GM19324 (cell line): Measurements from ENCODE around the gene FGFR4.

ENCODE experiments used
- ATAC-seq: cut with Tn5 transposase; IDR thresholded peaks from one replicate; pipeline ENCODE4 v1.9.1; 2021; ENCODE audit warnings: mild to moderate bottlenecking, moderate library complexity; ENCODE audit not compliant: unreplicated experiment, low FRiP score

FGFR4 gene

GRCh38 chr5:177098470-177099141 is 11.9 kb downstream of the FGFR4 start:
- ATAC-seq = no peak

- ATAC-seq = no peak
Measured at GRCh38 chr5:177099422-177100093, 12.8 kb downstream of the FGFR4 start.

GRCh38 chr5:177100714-177101121 is 14.0 kb downstream of the FGFR4 start:
- ATAC-seq = no peak

- ATAC-seq = no peak
Measured at GRCh38 chr5:177103523-177104253, 17.0 kb downstream of the FGFR4 start.

DNA sequence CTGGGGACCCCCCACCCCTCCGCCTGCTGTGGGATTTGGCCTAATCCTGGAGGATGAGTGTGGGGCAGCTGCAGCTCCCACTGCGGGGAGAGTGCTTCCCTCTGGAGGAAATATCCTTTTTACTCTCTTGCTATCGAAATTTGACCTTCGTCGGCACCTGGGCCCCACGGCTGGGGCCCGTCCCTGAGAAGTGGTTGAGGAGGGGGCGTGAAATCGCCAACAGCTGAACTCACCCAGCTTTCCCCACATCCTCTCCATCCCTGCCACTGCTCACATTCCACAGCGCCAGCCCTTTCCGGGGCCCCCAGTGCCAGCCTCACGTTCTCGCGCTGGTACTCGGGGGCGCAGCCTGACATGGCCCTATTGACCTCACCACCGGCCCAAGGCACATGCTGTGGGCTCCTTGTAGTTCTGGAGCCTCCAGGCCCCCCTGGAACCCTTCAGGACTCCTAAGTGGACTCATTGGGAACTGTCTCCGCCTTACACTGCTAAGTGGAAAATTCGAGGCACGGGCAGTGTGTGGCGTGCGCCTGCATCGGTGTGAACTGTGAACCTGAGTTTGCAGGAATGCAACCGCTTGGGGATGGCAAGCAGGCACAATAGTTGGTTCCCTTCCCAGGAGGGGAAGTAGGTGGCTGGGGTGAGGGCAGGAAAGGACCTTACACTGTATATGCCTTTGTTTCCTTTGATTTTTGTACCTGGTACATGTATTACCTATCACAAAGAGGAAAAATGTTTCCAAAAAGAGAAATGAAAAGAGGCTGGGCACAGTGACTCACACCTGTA is 19.2 kb downstream of the FGFR4 start:
- no peak for ATAC-seq

- no peak for ATAC-seq
Measured at GRCh38 chr5:177107159-177107558, 20.4 kb downstream of the FGFR4 start.

GRCh38 chr5:177109810-177110209 is 23.1 kb downstream of the FGFR4 start:
- no peak for ATAC-seq

GRCh38 chr5:177111720-177112394 is 25.1 kb downstream of the FGFR4 start:
- ATAC-seq = no peak

GRCh38 chr5:177112589-177113220 is 26.0 kb downstream of the FGFR4 start:
- no peak for ATAC-seq

DNA sequence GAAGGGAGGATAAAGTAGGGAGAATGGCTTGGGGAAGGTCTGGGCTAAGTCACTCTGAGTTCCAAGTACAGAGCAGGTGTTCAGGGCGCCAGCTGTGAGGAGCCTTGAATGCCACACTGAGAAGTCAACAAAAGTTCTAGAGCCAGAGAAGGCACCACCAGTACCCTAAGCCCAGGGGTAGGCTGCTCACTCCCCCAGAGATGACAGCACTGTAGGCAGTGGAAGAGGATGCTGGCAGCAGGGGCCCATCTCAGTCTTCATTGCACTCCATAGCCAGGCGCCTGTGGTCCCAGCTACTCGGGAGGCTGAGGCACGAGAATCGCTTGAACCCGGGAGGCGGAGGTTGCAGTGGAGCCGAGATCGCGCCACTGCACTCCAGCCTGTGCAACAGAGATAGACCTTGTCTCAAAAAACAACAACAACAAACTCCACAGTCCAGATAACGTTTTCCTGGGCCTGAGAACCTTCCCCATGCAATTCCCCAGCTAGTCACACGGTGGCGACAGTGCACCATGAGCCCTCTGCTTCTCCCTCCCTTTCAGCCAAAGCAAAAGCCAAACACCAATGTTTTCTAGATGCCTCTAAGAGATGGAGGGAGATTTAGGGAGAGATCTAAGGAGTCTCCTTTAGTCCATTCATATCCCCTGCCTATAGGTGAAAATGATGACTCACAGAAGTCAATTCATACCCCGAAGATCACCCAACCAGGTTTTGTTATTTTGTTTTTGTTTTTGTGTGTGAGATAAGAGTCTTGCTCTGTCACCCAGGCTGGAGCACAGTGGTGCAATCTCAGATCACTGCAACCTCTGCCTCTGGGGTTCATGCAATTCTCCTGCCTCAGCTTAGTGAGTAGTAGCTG is 27.1 kb downstream of the FGFR4 start:
- no peak for ATAC-seq

GRCh38 chr5:177116631-177117373 is 30.1 kb downstream of the FGFR4 start:
- no peak for ATAC-seq

DNA sequence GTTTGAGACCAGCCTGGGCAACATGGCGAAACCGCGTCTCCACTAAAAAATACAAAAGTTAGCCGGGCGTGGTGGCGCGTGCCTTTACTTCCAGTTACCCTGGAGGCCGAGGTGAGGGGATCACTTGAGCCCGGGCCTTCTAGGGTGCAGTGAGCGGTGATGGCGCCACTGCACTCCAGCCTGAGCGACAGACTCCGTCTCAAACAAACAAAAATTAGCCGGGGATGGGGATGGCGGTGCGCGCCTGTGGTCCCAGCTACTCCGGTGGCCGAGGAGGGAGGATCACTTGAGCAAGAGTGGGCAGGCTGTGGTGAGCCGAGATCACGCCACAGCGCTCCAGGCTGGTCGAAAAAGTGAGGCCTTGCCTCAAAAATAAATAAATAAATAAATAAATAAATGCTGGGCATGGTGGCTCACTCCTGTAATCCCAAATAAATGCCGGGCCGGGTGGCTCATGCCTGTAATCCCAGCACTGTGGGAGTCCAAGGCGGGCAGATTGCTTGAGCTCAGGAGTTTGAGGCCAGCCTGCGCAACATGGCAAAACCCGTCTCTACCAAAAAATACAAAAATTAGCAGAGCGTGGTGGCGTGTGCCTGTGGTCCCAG is 30.8 kb downstream of the FGFR4 start:
- ATAC-seq = no peak

- no peak for ATAC-seq
Measured at GRCh38 chr5:177122566-177122965, 35.9 kb downstream of the FGFR4 start.

GRCh38 chr5:177123789-177124485 is 37.2 kb downstream of the FGFR4 start:
- no peak for ATAC-seq

DNA sequence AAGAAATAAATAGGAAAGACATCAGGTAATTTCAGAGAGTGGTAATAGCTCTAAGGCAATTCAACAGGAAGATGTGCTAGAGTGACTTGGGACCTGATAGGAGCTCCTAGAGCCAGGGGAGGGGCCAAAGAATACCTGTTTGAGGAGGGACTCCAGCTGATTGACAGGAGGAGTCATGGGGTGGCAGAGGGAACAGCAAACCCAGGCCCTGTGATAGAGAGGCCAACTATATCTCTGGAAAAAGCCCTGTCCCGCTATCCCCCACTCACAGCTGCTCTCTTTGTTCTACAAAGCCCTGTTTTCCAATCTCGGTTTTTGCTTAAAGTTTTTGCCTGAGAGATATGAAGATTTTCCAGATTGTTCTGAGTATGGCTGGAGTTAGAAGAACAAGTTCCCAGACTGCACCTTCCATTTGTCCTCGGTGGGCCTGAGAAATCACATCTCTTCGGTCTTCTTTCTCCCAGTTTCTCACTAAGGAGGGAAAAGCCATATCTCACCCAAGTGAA is 37.8 kb downstream of the FGFR4 start:
- ATAC-seq = no peak

DNA sequence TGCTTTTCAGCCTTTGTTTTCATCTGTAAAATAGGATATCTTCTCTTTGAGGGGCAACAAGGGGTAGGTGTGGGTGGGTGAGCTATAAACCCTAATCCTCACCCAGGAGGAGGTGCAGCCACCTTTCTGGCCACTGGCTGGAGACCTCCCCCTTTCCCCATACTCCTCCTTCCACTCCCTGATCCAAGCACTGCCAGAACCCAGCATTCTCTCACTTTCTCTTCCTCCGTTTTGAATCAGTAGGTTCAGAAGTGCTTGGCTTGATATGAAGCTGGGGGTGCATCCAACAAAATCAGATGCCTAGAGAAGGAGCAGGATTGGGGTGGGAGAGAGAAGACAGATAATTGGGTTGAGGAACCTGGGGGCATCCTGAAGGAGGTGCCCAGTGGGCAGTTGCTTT is 40.1 kb downstream of the FGFR4 start:
- no peak for ATAC-seq

DNA sequence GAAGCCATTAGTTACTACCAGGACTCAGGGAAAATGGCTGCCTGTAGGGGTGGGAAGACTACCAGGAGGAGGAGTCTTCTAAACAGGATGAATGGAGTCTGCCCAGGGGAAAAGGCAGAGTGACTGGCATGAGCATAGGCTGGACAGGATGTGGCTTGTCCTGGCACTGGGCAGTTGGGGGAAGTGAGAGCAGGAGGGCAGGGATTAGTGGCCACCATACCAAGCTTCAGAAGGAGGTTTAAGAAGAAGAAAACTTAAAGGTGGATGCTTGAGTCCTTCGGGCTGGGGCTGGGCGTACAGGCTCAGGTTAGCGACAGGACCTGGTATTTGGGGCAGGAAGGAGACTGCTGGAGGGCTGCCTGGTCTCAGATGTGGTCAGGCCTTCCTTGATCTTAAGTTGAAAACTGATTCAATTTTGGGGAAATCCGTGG is 41.9 kb downstream of the FGFR4 start:
- no peak for ATAC-seq
